GM21528 (cell line): ENCODE results near the gene SPATA16.

ENCODE experiments used
- ATAC-seq: cut with Tn5 transposase; IDR thresholded peaks from one replicate; pipeline ENCODE4 v1.9.1; 2021; ENCODE audit warnings: mild to moderate bottlenecking, moderate library complexity; ENCODE audit not compliant: unreplicated experiment, low FRiP score

The SPATA16 gene

DNA sequence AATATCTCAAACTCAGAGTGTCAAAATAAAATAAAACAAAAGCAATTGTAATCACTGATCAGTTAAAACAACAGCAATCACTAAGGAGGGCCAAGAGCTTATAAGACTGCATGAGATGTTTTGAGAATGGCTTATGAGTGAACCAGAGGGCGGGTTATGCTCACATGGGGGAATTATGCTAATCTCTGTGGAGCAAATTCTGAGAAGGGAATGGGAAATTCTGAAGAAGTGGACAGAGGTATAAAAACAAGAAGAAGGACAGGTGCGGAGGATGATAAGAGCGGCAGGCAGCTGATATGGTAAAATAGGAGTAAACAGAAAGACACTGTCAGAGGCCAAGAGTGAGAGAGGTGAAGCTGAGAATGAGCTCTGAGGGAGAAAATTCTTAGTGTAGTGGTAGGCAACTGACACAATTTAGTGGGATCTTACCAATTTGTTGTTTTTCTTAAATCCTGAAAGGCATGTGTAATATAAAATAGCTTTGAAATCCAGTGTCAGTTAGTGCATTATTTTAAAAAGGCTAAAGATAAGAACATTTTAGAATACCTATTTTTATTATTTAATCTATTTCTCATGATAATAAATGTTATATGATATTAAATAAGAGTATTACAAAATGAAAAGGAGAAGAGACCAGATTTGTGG, 133.8 kb downstream of the SPATA16 start:
- no peak for ATAC-seq

DNA sequence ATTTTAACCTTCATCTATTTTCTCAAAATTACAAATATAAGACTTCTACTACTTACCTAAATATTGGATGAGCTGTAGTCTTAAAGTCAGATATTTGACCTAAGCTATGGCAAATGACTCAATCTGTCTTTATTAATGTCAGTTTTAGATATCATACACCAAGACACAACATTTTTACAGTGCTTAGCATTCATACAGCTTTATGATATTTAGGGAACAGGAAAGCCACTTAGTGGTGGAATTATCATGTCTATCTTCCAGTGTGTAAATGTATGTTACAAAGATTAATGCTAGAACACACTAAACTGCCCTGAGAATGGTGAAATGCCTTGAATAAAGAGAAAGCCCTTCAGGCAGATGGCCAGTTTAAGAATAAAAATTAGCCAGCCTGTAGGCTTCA, 135.0 kb downstream of the SPATA16 start:
- ATAC-seq = no peak

DNA sequence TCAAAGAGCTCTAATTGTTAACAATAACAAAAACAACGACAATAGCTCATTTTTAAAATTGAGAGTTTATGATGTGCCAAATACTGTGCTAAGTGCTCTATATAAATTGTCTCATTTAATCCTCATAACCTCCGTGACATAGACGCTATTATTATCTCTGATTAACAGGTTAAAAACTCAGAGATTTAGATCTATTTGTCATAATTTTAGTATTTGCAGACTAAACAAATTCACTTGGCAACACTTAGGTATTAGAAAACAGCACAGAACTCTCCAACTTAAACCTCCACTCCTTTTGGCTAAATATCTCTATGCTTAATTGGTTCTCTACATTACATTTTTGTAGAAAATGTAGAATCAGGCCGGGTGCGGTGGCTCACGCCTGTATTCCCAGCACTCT, 136.4 kb downstream of the SPATA16 start:
- ATAC-seq = no peak

DNA sequence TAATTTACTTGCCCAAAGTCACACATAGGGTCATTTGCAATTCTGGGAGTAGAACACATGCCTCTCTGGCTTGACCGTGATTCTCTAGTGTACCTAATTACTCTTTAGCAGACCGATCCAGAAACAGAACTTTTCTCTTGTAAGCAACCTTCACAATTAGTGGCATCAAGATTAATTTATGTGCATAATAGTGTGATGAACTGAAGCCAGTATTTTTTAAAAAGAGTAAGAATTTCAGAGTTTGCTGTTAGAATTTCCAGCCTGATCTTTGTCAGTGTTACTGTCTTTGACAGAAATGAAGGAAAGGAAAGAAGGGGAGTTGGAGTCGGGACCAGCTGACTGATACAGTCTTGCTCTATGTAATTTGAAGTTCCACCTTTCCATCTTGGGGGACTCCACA, 137.1 kb downstream of the SPATA16 start:
- ATAC-seq = no peak

DNA sequence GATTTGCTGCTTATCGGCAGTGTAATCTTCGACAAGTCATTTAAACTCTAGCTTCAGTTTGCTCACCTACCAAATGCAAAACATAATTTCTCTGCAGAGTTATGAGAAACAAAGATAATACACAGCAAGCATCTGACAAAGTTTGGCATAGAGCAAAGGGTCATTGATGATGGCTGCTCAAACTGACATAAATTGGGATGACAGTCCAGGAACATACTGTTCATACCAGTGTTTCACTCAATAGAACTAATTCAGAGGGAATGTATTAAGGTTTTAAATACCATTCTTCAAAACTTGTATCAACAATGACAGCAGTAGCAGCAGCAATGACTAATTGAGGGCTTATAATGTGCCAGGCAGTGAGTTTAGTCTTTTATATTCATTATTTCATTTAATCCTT, 137.6 kb downstream of the SPATA16 start:
- no peak for ATAC-seq

DNA sequence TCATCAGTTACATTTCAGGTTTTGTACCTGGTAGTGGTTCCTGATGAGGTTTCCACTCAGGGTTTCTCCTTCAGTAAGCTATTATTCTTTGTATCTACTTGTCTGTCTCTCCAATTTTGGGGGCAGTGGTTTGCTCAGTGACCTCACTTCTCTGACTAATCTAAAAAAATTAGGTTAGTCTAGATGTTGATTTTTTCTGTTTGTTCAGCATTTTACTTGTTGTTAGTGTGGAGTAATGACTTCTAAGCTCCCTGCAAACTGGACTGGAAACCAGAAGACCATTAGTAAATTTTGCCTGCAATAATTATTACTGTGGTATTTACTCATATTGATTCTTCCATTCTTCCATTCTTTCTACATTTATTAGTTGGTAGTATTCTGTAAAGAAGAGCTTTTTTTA, 139.4 kb downstream of the SPATA16 start:
- ATAC-seq = no peak

DNA sequence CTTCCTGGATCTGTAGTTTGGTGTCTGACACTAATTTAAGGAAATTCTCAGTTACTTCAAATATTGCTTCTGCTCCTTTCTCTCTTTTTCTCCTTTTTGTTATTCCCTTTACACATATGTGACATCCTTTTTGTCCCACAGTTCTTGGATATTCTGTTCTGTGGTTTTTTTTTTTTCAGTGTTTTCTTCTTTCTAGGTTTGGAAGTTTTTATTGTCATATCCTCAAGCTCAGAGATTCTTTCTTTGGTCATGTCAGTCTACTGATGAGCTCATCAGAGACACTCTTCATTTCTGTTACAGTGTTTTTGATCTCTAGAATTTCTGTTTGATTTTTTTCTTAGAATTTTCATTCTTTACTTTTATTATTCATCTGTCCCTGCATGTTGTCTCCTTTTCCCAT, 140.5 kb downstream of the SPATA16 start:
- ATAC-seq = no peak

DNA sequence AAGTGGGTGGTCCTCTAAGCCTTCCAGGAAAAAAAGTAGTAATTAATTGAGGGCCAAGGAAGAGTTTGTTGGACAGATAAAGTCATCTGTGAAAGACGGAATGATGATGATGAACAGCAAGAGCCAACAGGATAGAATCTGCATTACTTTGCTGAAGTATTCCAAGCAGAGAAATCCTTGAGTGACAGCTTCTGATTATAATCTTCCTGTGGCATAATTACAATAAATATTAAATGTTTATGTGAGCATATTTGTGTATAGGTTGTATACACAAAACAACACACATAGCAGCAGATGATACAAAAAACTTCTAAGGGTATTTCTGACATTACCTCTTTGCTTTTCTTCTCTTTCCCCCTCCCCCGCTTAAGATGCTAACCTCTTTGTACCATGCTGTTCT, 147.6 kb downstream of the SPATA16 start:
- no peak for ATAC-seq

DNA sequence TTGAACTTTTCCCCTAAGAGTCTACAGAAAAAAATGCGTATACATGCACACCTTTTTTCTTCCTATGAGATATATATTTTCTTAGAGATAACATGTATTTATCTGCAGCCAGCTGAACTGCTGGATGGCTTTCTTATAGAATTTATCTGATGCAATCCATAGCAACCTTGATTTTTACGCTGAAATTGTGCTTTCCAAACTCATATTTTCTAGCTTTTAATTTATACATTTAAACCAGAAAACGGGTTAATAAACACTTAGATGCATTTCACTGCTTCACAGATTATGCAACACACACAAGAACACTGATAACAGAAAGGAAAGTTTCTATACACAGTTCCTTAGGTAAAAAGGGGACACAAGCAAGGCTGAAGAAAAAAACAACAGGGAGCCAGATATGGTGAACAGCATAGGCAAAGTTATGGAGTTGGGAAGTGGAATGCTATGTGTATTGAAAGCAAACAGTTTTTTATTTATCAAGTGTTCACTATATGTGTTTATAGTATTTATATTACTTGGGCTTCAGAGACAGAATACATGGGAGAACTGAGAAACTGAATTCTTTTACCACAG, 149.5 kb downstream of the SPATA16 start:
- ATAC-seq = no peak

DNA sequence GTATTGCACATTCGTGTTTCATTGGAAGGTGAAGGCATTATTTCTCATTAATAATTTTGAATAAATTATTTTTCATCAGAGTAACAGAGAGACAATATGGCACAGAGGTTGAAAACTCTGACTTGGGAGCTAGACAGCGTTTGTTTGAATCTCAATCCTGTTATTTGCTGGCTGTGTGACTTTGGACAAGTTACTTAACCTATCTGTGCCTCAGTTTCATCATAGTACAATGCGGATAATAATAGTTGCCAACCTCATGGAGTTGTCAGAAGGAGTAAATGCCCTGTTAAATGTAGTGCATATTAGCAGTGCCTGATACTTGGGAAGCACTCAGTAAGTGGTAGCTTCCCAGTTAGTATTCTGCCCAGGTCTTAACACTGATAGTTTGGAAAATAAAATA, 151.7 kb downstream of the SPATA16 start:
- no peak for ATAC-seq

DNA sequence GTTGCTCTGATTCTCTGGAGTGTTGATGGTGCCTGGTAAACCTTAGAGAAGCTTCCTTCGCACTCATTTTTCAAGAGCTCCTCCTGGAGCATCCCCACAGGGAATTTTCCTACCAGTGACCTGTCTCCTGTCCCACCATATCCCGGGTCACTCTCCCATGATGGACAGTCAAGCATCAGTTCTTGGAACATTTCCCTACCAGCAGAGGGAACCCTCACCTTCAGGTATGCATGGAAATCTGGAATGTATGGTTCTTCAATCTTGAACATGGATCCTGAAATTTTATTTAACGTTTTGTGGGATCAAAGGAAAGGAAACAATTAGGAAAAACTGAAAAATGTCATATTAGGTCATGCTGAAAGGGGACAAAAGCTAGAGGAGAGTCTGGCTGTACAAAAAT, 153.8 kb downstream of the SPATA16 start:
- no peak for ATAC-seq

DNA sequence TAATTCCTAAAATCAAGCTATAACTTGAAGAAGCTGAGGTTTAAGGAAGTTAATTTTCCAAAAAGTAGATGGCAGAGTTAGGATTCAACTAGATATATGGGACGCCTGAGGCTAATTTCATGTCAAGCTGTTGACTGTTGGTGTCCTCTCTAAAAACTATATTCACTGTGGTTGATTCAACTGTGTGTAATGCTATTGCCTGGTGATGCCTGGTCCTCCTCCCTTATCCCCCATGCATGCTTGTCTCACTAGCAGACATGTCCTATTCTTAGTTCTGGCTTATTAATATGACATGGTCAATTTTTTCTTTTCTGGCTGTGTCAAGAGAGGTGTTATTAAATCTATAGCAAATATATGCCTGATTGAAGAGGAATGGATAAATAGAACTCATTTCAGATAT, 156.1 kb downstream of the SPATA16 start:
- ATAC-seq = no peak

DNA sequence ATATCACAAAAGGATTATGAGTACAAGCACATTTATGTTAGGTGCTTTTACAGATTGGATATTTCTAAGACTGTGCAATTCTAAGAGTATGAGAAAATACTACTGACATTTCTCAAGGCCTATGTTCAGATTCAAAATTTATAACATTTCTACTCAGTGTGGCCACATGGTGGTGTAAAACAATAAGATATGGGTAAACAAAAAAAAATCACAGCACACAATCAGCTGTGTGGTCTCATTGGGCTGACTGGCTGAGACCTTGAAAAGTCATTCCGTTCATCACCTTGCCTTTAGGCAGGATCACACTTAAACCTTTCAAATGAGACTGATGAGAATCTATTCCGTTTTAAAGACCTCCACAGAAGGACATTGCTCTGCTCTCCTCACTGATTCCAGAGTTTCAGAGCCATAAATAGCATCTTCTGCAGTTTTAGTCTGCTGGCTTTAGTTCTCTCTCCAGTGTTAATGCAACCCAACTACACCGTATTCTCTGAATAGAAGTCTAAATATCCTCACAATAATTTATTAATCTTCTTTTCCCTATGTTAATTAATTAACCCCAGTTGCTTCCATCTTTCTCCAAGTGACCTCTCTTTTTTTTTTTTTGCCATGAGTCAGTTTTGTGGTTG, 158.2 kb downstream of the SPATA16 start:
- ATAC-seq = no peak

DNA sequence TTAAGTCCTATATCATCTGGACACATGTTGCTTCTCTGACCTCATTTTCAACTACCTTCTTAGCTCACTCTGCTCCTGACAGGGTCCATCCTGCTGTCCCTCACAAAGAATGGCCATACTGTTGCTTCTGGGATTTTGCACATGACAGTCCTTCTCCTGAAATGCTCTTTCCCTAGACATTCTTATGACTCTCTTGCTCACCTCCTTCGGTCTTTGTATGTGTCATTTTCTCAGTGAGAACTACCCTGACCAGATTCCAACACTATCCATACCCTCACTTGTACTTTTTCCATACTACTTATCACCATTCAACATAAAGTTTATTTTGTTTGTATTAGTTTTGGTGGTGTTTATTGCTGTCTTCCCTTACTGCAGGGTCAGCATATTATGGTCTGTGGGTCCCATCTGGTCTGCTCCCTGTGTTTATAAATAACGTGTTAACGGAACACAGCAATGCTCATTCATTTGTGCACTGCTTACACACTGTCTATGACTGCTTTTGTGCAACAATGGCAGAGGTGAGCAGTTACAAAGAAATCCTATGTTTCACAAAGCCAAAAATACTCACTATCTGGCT, 159.5 kb downstream of the SPATA16 start:
- no peak for ATAC-seq

DNA sequence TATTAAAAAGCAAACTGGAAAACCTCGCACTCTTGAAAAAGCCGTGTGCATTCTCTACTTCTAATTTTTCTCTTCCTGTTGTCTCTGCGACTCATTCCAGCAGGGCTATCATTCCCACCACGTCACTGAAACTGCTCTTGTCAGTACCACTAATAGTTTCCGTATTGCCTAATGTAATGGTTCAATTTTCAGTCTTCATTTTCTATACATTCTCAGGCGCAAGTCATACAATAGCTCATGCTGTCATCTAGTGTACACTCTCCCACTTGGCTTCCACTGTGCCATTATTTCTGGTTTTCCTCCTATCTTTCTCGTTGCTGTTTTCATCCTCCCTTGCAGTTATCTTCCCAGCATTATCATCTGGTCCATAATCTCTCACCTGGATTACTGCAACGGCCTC, 160.2 kb downstream of the SPATA16 start:
- no peak for ATAC-seq

DNA sequence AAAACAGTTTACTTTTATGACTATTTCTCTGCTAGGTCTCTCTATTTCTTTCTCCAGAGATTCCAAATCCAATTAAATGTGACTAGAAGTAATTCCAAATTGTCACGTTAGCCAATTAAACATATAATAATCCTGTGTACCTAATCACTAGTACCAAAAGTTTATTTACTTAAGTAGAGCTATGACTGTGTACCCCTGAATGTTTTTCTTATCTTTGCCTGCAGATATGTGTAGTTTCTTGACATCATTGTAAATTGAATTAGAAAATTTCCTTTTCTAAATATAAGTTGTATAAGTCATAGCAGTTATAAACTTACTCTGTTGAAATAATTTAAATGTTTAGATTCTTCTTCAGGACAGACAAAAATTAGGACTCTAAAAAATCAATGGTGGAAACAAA, 163.3 kb downstream of the SPATA16 start:
- ATAC-seq = no peak

DNA sequence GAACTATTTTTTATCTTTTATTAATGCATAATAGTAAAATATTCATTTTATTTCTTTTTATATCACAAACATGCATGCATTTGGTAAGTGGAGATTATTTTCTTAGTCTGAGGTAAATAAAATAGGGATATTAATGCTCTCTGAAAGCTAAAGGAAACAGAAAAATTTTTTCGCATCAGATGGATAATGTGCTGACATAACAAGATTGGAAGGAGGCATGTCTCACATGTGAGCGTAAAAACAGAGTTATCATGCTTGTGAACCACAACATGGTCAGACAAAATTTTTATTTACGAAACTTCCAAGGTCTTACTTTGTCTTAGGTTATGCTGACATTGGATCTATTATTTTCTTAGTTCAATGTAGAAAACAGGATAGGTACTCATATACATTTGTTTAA, 166.1 kb downstream of the SPATA16 start:
- no peak for ATAC-seq

DNA sequence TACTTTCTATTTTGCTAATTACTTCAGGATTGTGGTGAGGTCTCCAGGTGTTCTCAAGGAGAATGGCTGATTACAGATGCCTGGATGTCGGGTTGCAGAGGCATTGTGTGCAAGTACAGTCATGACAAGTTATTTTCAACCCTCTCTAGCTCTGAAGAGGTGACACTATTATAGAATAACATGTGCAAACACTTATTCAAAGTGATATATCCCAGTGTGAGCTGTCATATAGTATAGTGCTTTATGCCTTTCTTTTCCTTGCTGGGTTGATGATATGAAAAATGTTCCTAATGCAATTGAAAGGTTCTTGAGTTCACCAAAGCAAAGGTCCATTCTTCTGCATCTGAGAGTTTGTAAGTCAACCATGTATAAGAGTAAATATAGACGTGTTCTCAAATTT, 167.2 kb downstream of the SPATA16 start:
- no peak for ATAC-seq

DNA sequence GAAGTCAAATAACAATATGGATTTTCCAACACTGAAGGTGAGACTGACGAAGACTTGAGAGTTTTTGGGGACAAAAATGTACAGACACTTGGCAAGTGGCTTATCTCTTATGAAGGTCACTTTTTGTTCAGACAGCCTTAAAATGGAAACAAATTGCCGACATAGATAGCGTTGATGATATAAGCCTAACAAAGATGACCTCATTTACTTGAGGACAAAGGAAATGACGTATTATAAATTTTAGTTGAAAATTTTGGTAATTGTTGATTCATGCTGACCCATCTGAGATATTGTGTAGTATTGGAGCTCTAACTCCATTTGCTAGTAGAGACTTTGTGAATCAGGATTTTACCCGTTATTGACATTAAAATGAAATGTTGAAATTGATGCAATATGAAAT, 168.3 kb downstream of the SPATA16 start:
- no peak for ATAC-seq

DNA sequence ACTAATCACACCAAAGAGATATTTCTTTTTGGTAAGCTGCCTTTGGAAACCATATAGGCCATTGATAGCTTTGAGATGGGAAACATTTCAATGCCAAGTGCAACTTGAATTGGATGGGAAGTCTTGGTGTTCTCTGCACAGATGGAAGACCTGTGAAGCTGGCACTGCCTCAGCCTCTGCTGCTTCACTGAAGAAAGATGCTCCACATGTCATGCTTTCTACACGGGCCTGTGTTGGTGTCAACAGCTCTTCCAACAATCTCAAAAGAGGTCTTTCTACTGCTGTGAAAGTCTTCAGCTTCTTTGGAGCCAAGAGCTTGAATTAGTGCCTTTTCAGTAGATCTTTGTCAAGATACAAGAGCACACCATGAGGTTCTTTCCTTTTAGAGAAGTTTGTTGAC, 169.0 kb downstream of the SPATA16 start:
- no peak for ATAC-seq

DNA sequence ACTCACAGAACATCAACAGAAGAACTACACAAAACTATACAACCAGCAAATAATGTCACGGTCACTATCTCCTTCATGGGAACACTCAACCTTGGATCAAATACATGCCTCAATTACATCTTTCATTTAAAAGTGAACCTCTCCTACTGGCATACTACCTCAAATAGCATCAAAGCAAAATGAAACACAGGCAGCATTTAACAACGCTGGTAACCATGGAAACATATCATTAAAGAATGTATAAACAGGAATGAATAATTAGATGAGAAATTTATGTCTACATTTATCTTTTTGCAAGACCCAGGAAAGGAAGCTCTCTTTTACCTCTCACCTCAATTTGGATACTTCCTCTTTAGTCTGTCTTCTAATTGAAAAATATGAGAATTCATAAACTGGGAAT, 172.4 kb downstream of the SPATA16 start:
- ATAC-seq = no peak

DNA sequence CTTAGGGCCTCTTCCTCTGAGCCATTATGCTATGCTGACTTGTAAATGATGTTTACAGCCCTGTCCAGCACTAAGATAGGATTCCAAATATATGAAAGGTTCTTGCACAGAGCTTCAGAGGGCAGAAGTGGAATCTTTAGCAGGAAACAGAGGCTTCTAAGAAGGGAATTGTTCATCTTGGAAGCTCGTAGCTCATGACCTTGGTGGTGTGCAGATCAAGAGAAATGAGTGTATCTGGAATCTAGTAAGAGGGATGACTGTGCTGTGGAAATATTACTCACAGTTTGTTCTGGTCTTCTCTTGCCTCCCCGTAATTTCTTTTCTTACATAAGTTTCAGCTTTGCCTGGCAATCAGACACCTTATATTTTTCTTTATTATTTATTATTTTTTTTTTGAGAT, 175.8 kb downstream of the SPATA16 start:
- ATAC-seq = no peak
